Measurements from ENCODE around the gene STEAP1.

DNA sequence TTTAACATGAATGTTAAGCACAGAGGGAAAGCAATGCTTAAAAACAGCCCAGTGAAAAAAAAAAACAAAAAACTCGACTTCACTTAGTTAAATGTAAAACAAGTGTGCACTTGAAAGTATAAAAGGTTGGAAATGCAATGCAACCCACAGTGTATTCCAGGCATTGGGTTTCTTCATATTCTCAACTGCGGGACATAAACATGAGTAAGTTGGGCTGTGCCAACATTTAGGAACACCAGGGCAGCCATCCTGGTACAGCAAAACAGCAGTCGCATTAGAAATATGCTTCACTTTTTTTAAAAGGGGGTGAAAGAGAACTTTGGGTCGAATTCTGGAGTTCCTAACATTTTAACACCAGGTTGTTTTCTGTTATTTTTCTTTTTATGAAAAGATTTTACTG, 937 bp downstream of the STEAP1 start:
- TF ChIP-seq, protein P1, sequence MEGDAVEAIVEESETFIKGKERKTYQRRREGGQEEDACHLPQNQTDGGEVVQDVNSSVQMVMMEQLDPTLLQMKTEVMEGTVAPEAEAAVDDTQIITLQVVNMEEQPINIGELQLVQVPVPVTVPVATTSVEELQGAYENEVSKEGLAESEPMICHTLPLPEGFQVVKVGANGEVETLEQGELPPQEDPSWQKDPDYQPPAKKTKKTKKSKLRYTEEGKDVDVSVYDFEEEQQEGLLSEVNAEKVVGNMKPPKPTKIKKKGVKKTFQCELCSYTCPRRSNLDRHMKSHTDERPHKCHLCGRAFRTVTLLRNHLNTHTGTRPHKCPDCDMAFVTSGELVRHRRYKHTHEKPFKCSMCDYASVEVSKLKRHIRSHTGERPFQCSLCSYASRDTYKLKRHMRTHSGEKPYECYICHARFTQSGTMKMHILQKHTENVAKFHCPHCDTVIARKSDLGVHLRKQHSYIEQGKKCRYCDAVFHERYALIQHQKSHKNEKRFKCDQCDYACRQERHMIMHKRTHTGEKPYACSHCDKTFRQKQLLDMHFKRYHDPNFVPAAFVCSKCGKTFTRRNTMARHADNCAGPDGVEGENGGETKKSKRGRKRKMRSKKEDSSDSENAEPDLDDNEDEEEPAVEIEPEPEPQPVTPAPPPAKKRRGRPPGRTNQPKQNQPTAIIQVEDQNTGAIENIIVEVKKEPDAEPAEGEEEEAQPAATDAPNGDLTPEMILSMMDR (conservative IDR thresholded peaks at IDR 0.05; ENCODE audit: low read depth, low read length) = no peak
- no peak for TF ChIP-seq EZH2 (IDR thresholded peaks at IDR 0.05; ENCODE audit: borderline replicate concordance, low read depth, low read length, poor library complexity, severe bottlenecking)
